Trophoblast cell (in vitro differentiated cells and primary cell): ENCODE measurements around the gene MYCBPAP.

Experiments used
- DNase-seq, 2 donors: peaks; one replicate each; pipeline ENCODE4 v3.0.0-alpha.2; 2016
- H2AFZ ChIP-seq: 2 replicates; pipeline ENCODE4 v1.6.1; 2013; ENCODE audit warnings: low read length, moderate library complexity, mild to moderate bottlenecking; ENCODE audit not compliant: insufficient read depth, poor library complexity
- H2AK5ac ChIP-seq: 2 replicates; pipeline ENCODE4 v1.6.1; 2013; ENCODE audit warnings: mild to moderate bottlenecking, low read length
- H2BK120ac ChIP-seq: 2 replicates; pipeline ENCODE4 v1.6.1; 2013; ENCODE audit warnings: low read length, mild to moderate bottlenecking, moderate library complexity; ENCODE audit not compliant: insufficient read depth, poor library complexity
- H2BK12ac ChIP-seq: 2 replicates; pipeline ENCODE4 v1.6.1; 2013; ENCODE audit warnings: mild to moderate bottlenecking, low read length, moderate library complexity
- H2BK5ac ChIP-seq: 2 replicates; pipeline ENCODE4 v1.6.1; 2013; ENCODE audit warnings: low read length, low read depth, moderate library complexity, mild to moderate bottlenecking; ENCODE audit not compliant: poor library complexity
- H3K14ac ChIP-seq: 2 replicates; pipeline ENCODE4 v1.6.1; 2013; ENCODE audit warnings: mild to moderate bottlenecking, low read length
- H3K18ac ChIP-seq: 2 replicates; pipeline ENCODE4 v1.6.1; 2013; ENCODE audit warnings: mild to moderate bottlenecking, low read length
- H3K23ac ChIP-seq: 2 replicates; pipeline ENCODE4 v1.6.1; 2013; ENCODE audit warnings: low read length
- H3K27ac ChIP-seq: 2 replicates; pipeline ENCODE4 v1.5.1; 2013; ENCODE audit warnings: low read depth, mild to moderate bottlenecking, inconsistent platforms, low read length, moderate library complexity
- H3K27me3 ChIP-seq: 2 replicates; pipeline ENCODE4 v1.6.1; 2013; ENCODE audit warnings: inconsistent platforms, mild to moderate bottlenecking, low read length, moderate library complexity; ENCODE audit not compliant: insufficient read depth
- H3K36me3 ChIP-seq, 2 experiments: 1 replicate in 1 of 2; 2 replicates in 1 of 2; pipeline ENCODE4 v1.6.1; 2013; ENCODE audit warnings: low read length in 2 of 2, mild to moderate bottlenecking in 2 of 2, moderate library complexity in 1 of 2; ENCODE audit not compliant: insufficient read depth in 2 of 2, control insufficient read depth in 1 of 2
- H3K4ac ChIP-seq: 2 replicates; pipeline ENCODE4 v1.6.1; 2013; ENCODE audit warnings: low read depth, mild to moderate bottlenecking, low read length, moderate library complexity
- H3K4me1 ChIP-seq, 2 experiments: 1 replicate in 1 of 2; 2 replicates in 1 of 2; pipeline ENCODE4 v1.6.1; 2013; ENCODE audit warnings: low read length in 2 of 2, mild to moderate bottlenecking in 2 of 2, moderate library complexity in 1 of 2; ENCODE audit not compliant: insufficient read depth in 2 of 2, control insufficient read depth in 1 of 2
- H3K4me2 ChIP-seq: 2 replicates; pipeline ENCODE4 v1.6.1; 2013; ENCODE audit warnings: inconsistent platforms, mild to moderate bottlenecking, low read length, moderate library complexity
- H3K4me3 ChIP-seq: 2 replicates; pipeline ENCODE4 v1.5.1; 2013; ENCODE audit warnings: mild to moderate bottlenecking, low read depth, low read length, inconsistent platforms
- H3K79me1 ChIP-seq: one replicate; pipeline ENCODE4 v1.6.1; 2013; ENCODE audit warnings: low read length
- H3K79me2 ChIP-seq: 2 replicates; pipeline ENCODE4 v1.6.1; 2013; ENCODE audit warnings: low read length, mild to moderate bottlenecking; ENCODE audit not compliant: control insufficient read depth, insufficient read depth, poor library complexity
- H3K9ac ChIP-seq: 2 replicates; pipeline ENCODE4 v1.6.1; 2013; ENCODE audit warnings: mild to moderate bottlenecking, low read length
- H3K9me3 ChIP-seq: 2 replicates; pipeline ENCODE4 v1.6.1; 2013; ENCODE audit warnings: low read depth, mild to moderate bottlenecking, control low read depth, inconsistent platforms, low read length; ENCODE audit not compliant: insufficient read depth
- H4K12ac ChIP-seq: 2 replicates; pipeline ENCODE4 v1.6.1; 2013; ENCODE audit warnings: low read depth, mild to moderate bottlenecking, low read length, moderate library complexity
- H4K8ac ChIP-seq: 2 replicates; pipeline ENCODE4 v1.6.1; 2013; ENCODE audit warnings: low read depth, mild to moderate bottlenecking, low read length, moderate library complexity
- H4K91ac ChIP-seq: one replicate; pipeline ENCODE4 v1.6.1; 2013; ENCODE audit warnings: low read depth, mild to moderate bottlenecking, low read length, moderate library complexity
- WGBS: extraction: QIAGEN DNeasy Blood & Tissue Kit; methylation state at CpG from one replicate; pipeline ENCODE4 v1.1.7; 2013; ENCODE audit warnings: missing lambda C conversion rate; ENCODE audit not compliant: insufficient read length, insufficient coverage; ENCODE audit errors: extremely low coverage; 5-methylcytosine and 5-hydroxymethylcytosine counted together

MYCBPAP gene

GRCh38 chr17:50461550-50462132 lies 46.6 kb upstream of the MYCBPAP start:
- Histone ChIP-seq H3K4ac (no peak overlapping the region), H3K4me2 (no peak overlapping the region), H2AFZ (no peak overlapping the region), H3K14ac (no peak overlapping the region), H4K12ac (no peak overlapping the region), H3K9ac (no peak overlapping the region), H3K4me3 (no peak overlapping the region), H2BK120ac (no peak overlapping the region), H2BK12ac (no peak overlapping the region), H4K8ac (no peak overlapping the region), H3K79me2 (no peaks in the 10 kb centered on the region), H2AK5ac (no peak overlapping the region), H3K4me1 (peaks cover 4 to 5% of the 10 kb centered on the region in 2 experiments), H3K9me3 (peaks cover 2% of the 10 kb centered on the region), H2BK5ac (no peak overlapping the region), H3K27me3 (no peaks in the 10 kb centered on the region), H3K79me1 (no peaks in the 10 kb centered on the region), H4K91ac (no peak overlapping the region), H3K23ac (no peak overlapping the region), H3K18ac (no peak overlapping the region), H3K27ac (no peak overlapping the region), H3K36me3 (peaks cover 35% of the 10 kb centered on the region in 2 experiments)
- WGBS, result no CpG with 5 or more reads among the region's 14 CpGs
- no peak for DNase-seq

GRCh38 chr17:50462446-50462845 lies 45.8 kb upstream of the MYCBPAP start:
- Histone ChIP-seq H3K9ac (no peak overlapping the region), H4K91ac (no peak overlapping the region), H3K4me2 (no peak overlapping the region), H2AFZ (no peak overlapping the region), H3K18ac (no peak overlapping the region), H2AK5ac (no peak overlapping the region), H2BK12ac (no peak overlapping the region), H3K36me3 (peaks cover 37 to 40% of the 10 kb centered on the region in 2 experiments), H4K12ac (no peak overlapping the region), H3K23ac (no peak overlapping the region), H3K27ac (no peak overlapping the region), H3K79me2 (no peaks in the 10 kb centered on the region), H4K8ac (no peak overlapping the region), H2BK120ac (no peak overlapping the region), H3K14ac (no peak overlapping the region), H3K79me1 (no peaks in the 10 kb centered on the region), H3K4me3 (no peak overlapping the region), H3K4ac (no peak overlapping the region), H3K4me1 (peaks cover 4 to 5% of the 10 kb centered on the region in 2 experiments), H3K9me3 (peaks cover 4% of the 10 kb centered on the region), H2BK5ac (no peak overlapping the region), H3K27me3 (no peaks in the 10 kb centered on the region)
- no peak for DNase-seq
- no CpG with 5 or more reads among the region's 9 CpGs for WGBS

- no peak overlapping the region for H3K4me2 ChIP-seq
- H3K4ac ChIP-seq, result no peak overlapping the region
- H3K23ac ChIP-seq, result no peak overlapping the region
- no peak overlapping the region for H2BK12ac ChIP-seq
- no peak overlapping the region for H2AK5ac ChIP-seq
- H4K12ac ChIP-seq, result no peak overlapping the region
- no peak overlapping the region for H3K27ac ChIP-seq
- peaks cover 14% of the 10 kb centered on the region for H3K9me3 ChIP-seq
- no peak overlapping the region for H3K14ac ChIP-seq
- H3K79me2 ChIP-seq, result no peaks in the 10 kb centered on the region
- no peak overlapping the region for H4K91ac ChIP-seq
- no peak overlapping the region for H2AFZ ChIP-seq
- H3K9ac ChIP-seq, result no peak overlapping the region
- H3K36me3 ChIP-seq, result peaks cover 40 to 42% of the 10 kb centered on the region in 2 experiments
- H3K18ac ChIP-seq, result no peak overlapping the region
- no CpG with 5 or more reads among the region's 3 CpGs for WGBS
- H3K4me3 ChIP-seq, result no peak overlapping the region
- no peak overlapping the region for H4K8ac ChIP-seq
- peaks cover 2% of the 10 kb centered on the region for H3K27me3 ChIP-seq
- H2BK5ac ChIP-seq, result no peak overlapping the region
- no peaks in the 10 kb centered on the region for H3K79me1 ChIP-seq
- H2BK120ac ChIP-seq, result no peak overlapping the region
- DNase-seq, result no peak
- H3K4me1 ChIP-seq, result peaks cover 2 to 4% of the 10 kb centered on the region in 2 experiments
Observed at GRCh38 chr17:50464121-50464520, 44.1 kb upstream of the MYCBPAP start.

GRCh38 chr17:50464736-50465135 lies 43.5 kb upstream of the MYCBPAP start:
- no peak overlapping the region for H2AFZ ChIP-seq
- no peak overlapping the region for H2BK12ac ChIP-seq
- no peak overlapping the region for H2BK120ac ChIP-seq
- WGBS, result no CpG with 5 or more reads among the region's 4 CpGs
- H3K27me3 ChIP-seq, result peaks cover 2% of the 10 kb centered on the region
- H3K4ac ChIP-seq, result no peak overlapping the region
- H3K23ac ChIP-seq, result no peak overlapping the region
- H3K4me3 ChIP-seq, result peak overlapping the region; percentile 31
- DNase-seq, result no peak
- no peak overlapping the region for H4K12ac ChIP-seq
- no peak overlapping the region for H2AK5ac ChIP-seq
- no peak overlapping the region for H3K4me2 ChIP-seq
- H4K8ac ChIP-seq, result no peak overlapping the region
- H3K79me2 ChIP-seq, result no peaks in the 10 kb centered on the region
- H3K79me1 ChIP-seq, result no peaks in the 10 kb centered on the region
- no peak overlapping the region for H3K18ac ChIP-seq
- no peak overlapping the region for H2BK5ac ChIP-seq
- peaks cover 2 to 4% of the 10 kb centered on the region in 2 experiments for H3K4me1 ChIP-seq
- no peak overlapping the region for H3K9ac ChIP-seq
- H3K27ac ChIP-seq, result no peak overlapping the region
- H3K9me3 ChIP-seq, result peaks cover 16% of the 10 kb centered on the region
- H3K36me3 ChIP-seq, result peaks cover 40 to 42% of the 10 kb centered on the region in 2 experiments
- no peak overlapping the region for H3K14ac ChIP-seq
- H4K91ac ChIP-seq, result no peak overlapping the region
